HG02840 (cell line): Measurements from ENCODE around the gene PLCD1.
"Not testable (repeated sequence)": the region's sequence is repeated elsewhere in the genome, so short reads cannot be mapped to it uniquely, and the experiment has no call there.

Source experiments
- ATAC-seq: cut with Tn5 transposase; IDR thresholded peaks from one replicate; pipeline ENCODE4 v1.9.1; 2021; ENCODE audit warnings: mild to moderate bottlenecking, moderate library complexity, moderate number of reproducible peaks; ENCODE audit not compliant: unreplicated experiment, low FRiP score

PLCD1 gene

GRCh38 chr3:37989821-37990480, 39.5 kb downstream of the PLCD1 start:
- ATAC-seq: no peak

- ATAC-seq: no peak
These were observed 40.4 kb downstream of the PLCD1 start for GRCh38 chr3:37988931-37989525.

- not testable (repeated sequence) for ATAC-seq
These were observed 41.1 kb downstream of the PLCD1 start for GRCh38 chr3:37988376-37988775.

- ATAC-seq: no peak
These were observed 41.7 kb downstream of the PLCD1 start for GRCh38 chr3:37987751-37988179.

- ATAC-seq: no peak
These were observed 42.1 kb downstream of the PLCD1 start for GRCh38 chr3:37987315-37987697.

- ATAC-seq: no peak
These were observed 42.7 kb downstream of the PLCD1 start for GRCh38 chr3:37986479-37987314.

GRCh38 chr3:37985637-37986320, 43.7 kb downstream of the PLCD1 start:
- no peak for ATAC-seq

- ATAC-seq: no peak
These were observed 44.8 kb downstream of the PLCD1 start for GRCh38 chr3:37984596-37984995.

GRCh38 chr3:37984051-37984450, 45.4 kb downstream of the PLCD1 start:
- no peak for ATAC-seq

GRCh38 chr3:37982331-37982730, 47.1 kb downstream of the PLCD1 start:
- ATAC-seq: no peak

GRCh38 chr3:37981348-37981664, 48.1 kb downstream of the PLCD1 start:
- ATAC-seq: no peak

GRCh38 chr3:37980462-37981347, 48.7 kb downstream of the PLCD1 start:
- ATAC-seq: no peak

- ATAC-seq: no peak
These were observed 49.6 kb downstream of the PLCD1 start for GRCh38 chr3:37979541-37980461.

- peak; percentile 60 for ATAC-seq
These were observed 55.0 kb downstream of the PLCD1 start for GRCh38 chr3:37974121-37975083.

GRCh38 chr3:37973246-37974054, 56.0 kb downstream of the PLCD1 start:
- ATAC-seq: no peak

GRCh38 chr3:37972056-37972455, 57.4 kb downstream of the PLCD1 start:
- ATAC-seq: not testable (repeated sequence)

- ATAC-seq: no peak
These were observed 58.0 kb downstream of the PLCD1 start for GRCh38 chr3:37971467-37971866.
